Ishikawa (cell line): Measurements from ENCODE around the gene YJU2.

ENCODE experiments used
- CEBPB ChIP-seq: IDR thresholded peaks from 2 replicates; pipeline ENCODE4 v1.6.1; 2012
- CREB1 ChIP-seq: IDR thresholded peaks from 2 replicates; pipeline ENCODE4 v1.6.1; 2012; ENCODE audit warnings: low read depth
- EGR1 ChIP-seq: IDR thresholded peaks from 2 replicates; pipeline ENCODE4 v1.6.1; 2012
- EP300 ChIP-seq: IDR thresholded peaks from 2 replicates; pipeline ENCODE4 v1.6.1; 2012; ENCODE audit warnings: borderline replicate concordance
- FOXM1 ChIP-seq: IDR thresholded peaks from 2 replicates; pipeline ENCODE4 v1.6.1; 2012; ENCODE audit warnings: low read depth, borderline replicate concordance
- NFIC ChIP-seq: IDR thresholded peaks from 2 replicates; pipeline ENCODE4 v1.6.1; 2012
- RAD21 ChIP-seq: IDR thresholded peaks from 2 replicates; pipeline ENCODE4 v1.6.1; 2012; ENCODE audit warnings: low read depth
- TAF1 ChIP-seq: IDR thresholded peaks from 2 replicates; pipeline ENCODE4 v1.6.1; 2012; ENCODE audit warnings: low read depth, mild to moderate bottlenecking
- TCF12 ChIP-seq: IDR thresholded peaks from 2 replicates; pipeline ENCODE4 v1.6.1; 2012; ENCODE audit warnings: low read depth
- TEAD4 ChIP-seq: IDR thresholded peaks from 2 replicates; pipeline ENCODE4 v1.6.1; 2012
- USF1 ChIP-seq: IDR thresholded peaks from 2 replicates; pipeline ENCODE4 v1.6.1; 2012
- YY1 ChIP-seq: IDR thresholded peaks from 2 replicates; pipeline ENCODE4 v1.6.1; 2012; ENCODE audit warnings: low read depth
- ZBTB7A ChIP-seq: IDR thresholded peaks from 2 replicates; pipeline ENCODE4 v1.6.1; 2012; ENCODE audit warnings: low read depth
- TF ChIP-seq, protein P1 (sequence below): IDR thresholded peaks from 2 replicates; pipeline ENCODE4 v1.6.1; 2012; ENCODE audit warnings: low read depth, mild to moderate bottlenecking
- TF ChIP-seq, protein P2 (sequence below): IDR thresholded peaks from 2 replicates; pipeline ENCODE4 v1.6.1; 2012

YJU2 gene

GRCh38 chr19:4216846-4217245 is 30.0 kb upstream of the YJU2 start:
- TF ChIP-seq RAD21 (no peak), EGR1 (no peak), TCF12 (no peak), NFIC (no peak), TAF1 (no peak), USF1 (no peak), EP300 (no peak), CEBPB (no peak), YY1 (no peak), TEAD4 (no peak), CREB1 (no peak), FOXM1 (no peak), ZBTB7A (no peak)
- TF ChIP-seq, protein P1, sequence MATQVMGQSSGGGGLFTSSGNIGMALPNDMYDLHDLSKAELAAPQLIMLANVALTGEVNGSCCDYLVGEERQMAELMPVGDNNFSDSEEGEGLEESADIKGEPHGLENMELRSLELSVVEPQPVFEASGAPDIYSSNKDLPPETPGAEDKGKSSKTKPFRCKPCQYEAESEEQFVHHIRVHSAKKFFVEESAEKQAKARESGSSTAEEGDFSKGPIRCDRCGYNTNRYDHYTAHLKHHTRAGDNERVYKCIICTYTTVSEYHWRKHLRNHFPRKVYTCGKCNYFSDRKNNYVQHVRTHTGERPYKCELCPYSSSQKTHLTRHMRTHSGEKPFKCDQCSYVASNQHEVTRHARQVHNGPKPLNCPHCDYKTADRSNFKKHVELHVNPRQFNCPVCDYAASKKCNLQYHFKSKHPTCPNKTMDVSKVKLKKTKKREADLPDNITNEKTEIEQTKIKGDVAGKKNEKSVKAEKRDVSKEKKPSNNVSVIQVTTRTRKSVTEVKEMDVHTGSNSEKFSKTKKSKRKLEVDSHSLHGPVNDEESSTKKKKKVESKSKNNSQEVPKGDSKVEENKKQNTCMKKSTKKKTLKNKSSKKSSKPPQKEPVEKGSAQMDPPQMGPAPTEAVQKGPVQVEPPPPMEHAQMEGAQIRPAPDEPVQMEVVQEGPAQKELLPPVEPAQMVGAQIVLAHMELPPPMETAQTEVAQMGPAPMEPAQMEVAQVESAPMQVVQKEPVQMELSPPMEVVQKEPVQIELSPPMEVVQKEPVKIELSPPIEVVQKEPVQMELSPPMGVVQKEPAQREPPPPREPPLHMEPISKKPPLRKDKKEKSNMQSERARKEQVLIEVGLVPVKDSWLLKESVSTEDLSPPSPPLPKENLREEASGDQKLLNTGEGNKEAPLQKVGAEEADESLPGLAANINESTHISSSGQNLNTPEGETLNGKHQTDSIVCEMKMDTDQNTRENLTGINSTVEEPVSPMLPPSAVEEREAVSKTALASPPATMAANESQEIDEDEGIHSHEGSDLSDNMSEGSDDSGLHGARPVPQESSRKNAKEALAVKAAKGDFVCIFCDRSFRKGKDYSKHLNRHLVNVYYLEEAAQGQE: no peak
- TF ChIP-seq, protein P2, sequence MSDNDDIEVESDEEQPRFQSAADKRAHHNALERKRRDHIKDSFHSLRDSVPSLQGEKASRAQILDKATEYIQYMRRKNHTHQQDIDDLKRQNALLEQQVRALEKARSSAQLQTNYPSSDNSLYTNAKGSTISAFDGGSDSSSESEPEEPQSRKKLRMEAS: no peak

DNA sequence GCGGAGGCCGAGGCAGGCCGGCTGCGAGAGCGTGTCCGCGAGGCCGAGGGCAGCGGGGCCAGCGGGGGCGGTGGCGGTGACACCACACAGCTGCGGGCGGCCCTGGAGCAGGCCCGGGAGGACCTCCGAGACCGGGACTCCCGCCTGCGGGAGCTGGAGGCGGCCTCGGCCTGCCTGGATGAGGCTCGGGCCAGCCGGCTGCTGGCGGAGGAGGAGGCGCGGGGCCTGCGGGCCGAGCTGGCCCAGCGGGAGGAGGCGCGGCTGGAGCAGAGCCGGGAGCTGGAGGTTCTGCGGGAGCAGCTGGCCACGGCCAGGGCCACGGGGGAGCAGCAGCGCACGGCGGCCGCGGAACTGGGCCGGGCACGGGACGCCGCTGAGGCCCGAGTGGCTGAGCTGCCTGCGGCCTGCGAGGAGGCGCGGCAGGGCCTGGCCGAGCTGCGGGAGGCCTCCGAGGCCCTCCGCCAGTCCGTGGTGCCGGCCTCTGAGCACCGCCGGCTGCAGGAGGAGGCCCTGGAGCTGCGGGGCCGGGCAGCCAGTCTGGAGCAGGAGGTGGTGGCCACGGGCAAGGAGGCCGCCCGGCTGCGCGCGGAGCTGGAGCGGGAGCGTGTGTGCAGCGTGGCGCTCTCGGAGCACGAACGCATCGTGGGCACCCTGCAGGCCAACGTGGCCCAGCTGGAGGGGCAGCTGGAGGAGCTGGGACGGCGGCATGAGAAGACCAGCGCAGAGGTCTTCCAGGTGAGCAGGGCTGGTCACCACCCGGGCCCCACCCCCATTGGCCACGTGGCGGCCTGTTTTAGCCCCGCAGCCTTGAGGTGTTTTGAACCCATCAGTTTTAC is 29.2 kb upstream of the YJU2 start:
- TF ChIP-seq CREB1 (no peak), USF1 (no peak), TAF1 (no peak), TEAD4 (no peak), CEBPB (no peak), ZBTB7A (no peak), YY1 (no peak), NFIC (no peak), RAD21 (no peak)
- TF ChIP-seq, protein P1: no peak

- TF ChIP-seq ZBTB7A (no peak), CREB1 (no peak), TCF12 (no peak), USF1 (no peak), NFIC (no peak), RAD21 (no peak), TAF1 (no peak), FOXM1 (no peak), YY1 (no peak), EP300 (no peak), CEBPB (no peak), TEAD4 (no peak), EGR1 (no peak)
- TF ChIP-seq, protein P2: no peak
- TF ChIP-seq, protein P1: no peak
Measured at GRCh38 chr19:4220188-4220587, 26.7 kb upstream of the YJU2 start.

- TF ChIP-seq ZBTB7A: no peak
- no peak for TF ChIP-seq YY1
- no peak for TF ChIP-seq EP300
- TF ChIP-seq CREB1: no peak
- TF ChIP-seq FOXM1: no peak
- no peak for TF ChIP-seq RAD21
- no peak for TF ChIP-seq CEBPB
- TF ChIP-seq, protein P1: no peak
- TF ChIP-seq TEAD4: no peak
- no peak for TF ChIP-seq TAF1
- no peak for TF ChIP-seq NFIC
- TF ChIP-seq TCF12: no peak
- TF ChIP-seq EGR1: no peak
Measured at GRCh38 chr19:4224470-4224869, 22.4 kb upstream of the YJU2 start.
